CD4-positive, alpha-beta T cell treated with Interleukin-17A for 1 hour (primary cell): ENCODE measurements around the gene GALK2.
"Not testable (repeated sequence)": the region's sequence is repeated elsewhere in the genome, so short reads cannot be mapped to it uniquely, and the experiment has no call there.

ENCODE experiments used
- DNase-seq: peaks from one replicate; pipeline ENCODE4 v3.0.0-alpha.2; 2020

The GALK2 gene

GRCh38 chr15:49168016-49168415, 2.0 kb upstream of the GALK2 start:
- DNase-seq: no peak

- DNase-seq: no peak
Observed at GRCh38 chr15:49171790-49172189, 1.7 kb downstream of the GALK2 start.

GRCh38 chr15:49174902-49175301, 4.9 kb downstream of the GALK2 start:
- DNase-seq: no peak

- DNase-seq: not testable (repeated sequence)
Observed at GRCh38 chr15:49175582-49176397, 5.7 kb downstream of the GALK2 start.

GRCh38 chr15:49178497-49178896, 8.4 kb downstream of the GALK2 start:
- DNase-seq: no peak

- no peak for DNase-seq
Observed at GRCh38 chr15:49179433-49180190, 9.6 kb downstream of the GALK2 start.

GRCh38 chr15:49182128-49182527, 12.1 kb downstream of the GALK2 start:
- DNase-seq: no peak

GRCh38 chr15:49183741-49184140, 13.7 kb downstream of the GALK2 start:
- DNase-seq: not testable (repeated sequence)

- DNase-seq: no peak
Observed at GRCh38 chr15:49185473-49185872, 15.4 kb downstream of the GALK2 start.

- DNase-seq: no peak
Observed at GRCh38 chr15:49187549-49188245, 17.6 kb downstream of the GALK2 start.

GRCh38 chr15:49188933-49189332, 18.9 kb downstream of the GALK2 start:
- no peak for DNase-seq

- no peak for DNase-seq
Observed at GRCh38 chr15:49189631-49190030, 19.6 kb downstream of the GALK2 start.

- DNase-seq: no peak
Observed at GRCh38 chr15:49190586-49190985, 20.5 kb downstream of the GALK2 start.

GRCh38 chr15:49191892-49192291, 21.8 kb downstream of the GALK2 start:
- no peak for DNase-seq

GRCh38 chr15:49196856-49197255, 26.8 kb downstream of the GALK2 start:
- no peak for DNase-seq

- no peak for DNase-seq
Observed at GRCh38 chr15:49199666-49200065, 29.6 kb downstream of the GALK2 start.

GRCh38 chr15:49200347-49200746, 30.3 kb downstream of the GALK2 start:
- DNase-seq: no peak

- not testable (repeated sequence) for DNase-seq
Observed at GRCh38 chr15:49208102-49208501, 38.1 kb downstream of the GALK2 start.

- no peak for DNase-seq
Observed at GRCh38 chr15:49212897-49213296, 42.9 kb downstream of the GALK2 start.

GRCh38 chr15:49215768-49216739, 46.0 kb downstream of the GALK2 start:
- DNase-seq: no peak

GRCh38 chr15:49223536-49224274, 53.7 kb downstream of the GALK2 start:
- DNase-seq: no peak
